ENCODE data around the gene CMTR1. TPM values are rescaled to one million over a fixed set of nuclear protein-coding genes. Genes with fewer than 3 reads are reported as not detected.

Gene CMTR1
- total and polyA plus RNA-seq, 7 experiments from 2014 or later = 21.1 to 89.4 (median 70.3) TPM

DNA sequence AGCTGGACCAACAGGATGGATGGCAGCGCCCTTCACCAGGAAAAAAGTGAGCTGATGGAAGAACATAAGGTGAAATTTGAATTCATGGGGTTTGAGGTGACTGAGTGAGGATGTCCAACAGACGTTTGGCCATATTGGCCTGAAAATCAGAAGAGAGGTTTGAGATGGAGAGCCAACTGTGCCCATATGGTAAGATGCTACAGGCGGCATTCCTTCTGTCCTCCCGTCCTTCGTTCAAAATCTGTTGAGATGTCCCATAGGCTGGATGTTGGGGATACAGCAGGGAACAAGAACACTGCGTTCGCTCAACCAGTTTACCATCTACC, 468 bp upstream of the CMTR1 start:
- Histone ChIP-seq H3K9me3 (ENCODE audit: control insufficient read depth in 2 of 3, low read length in 3 of 3) (no peaks in the 10 kb centered on the region), H3K4me3 (ENCODE audit: low read length) (peak overlapping the region; percentile 64), H3K27ac (ENCODE audit: low read depth, low read length) (peak overlapping the region; percentile 94), H3K4me1 (ENCODE audit: control insufficient read depth in 2 of 2, insufficient read depth in 2 of 2, low read length in 2 of 2) (peaks cover 12 to 25% of the 10 kb centered on the region in 2 donors), H3K36me3 (ENCODE audit: control insufficient read depth in 2 of 3, insufficient read depth in 3 of 3, low read length in 3 of 3) (peaks cover 6 to 24% (median 11%) of the 10 kb centered on the region in 3 experiments), H3K27me3 (ENCODE audit: control insufficient read depth in 2 of 2, insufficient read depth in 2 of 2, low read length in 2 of 2) (no peaks in the 10 kb centered on the region)
- no peak for DNase-seq
- Mint-ChIP-seq H3K36me3 (peaks cover 1 to 19% (median 14%) of the 10 kb centered on the region in 5 donors), H3K27ac (peak overlapping the region; percentile 92 to 97 (median 96)), H3K4me3 (peak overlapping the region; percentile 83 to 96 (median 94)), H3K27me3 (peaks cover 4 to 15% (median 9%) of the 10 kb centered on the region in 5 donors), H3K9me3 (peaks cover 0 to 16% (median 2%) of the 10 kb centered on the region in 11 donors), H3K4me1 (peaks cover 19 to 50% (median 42%) of the 10 kb centered on the region in 7 donors)
- CTCF ChIA-PET = interaction anchor here (0.7 kb wide), 1 partner anchor 21 kb away, joined by 3 read pairs; no protein-coding TSS in a partner anchor
- ATAC-seq = no peak
- intact Hi-C loops (cut with micrococcal nuclease) = loop anchor here (2.0 to 10.0 kb wide), 7 partner anchors 50 to 558 kb away; partner anchors contain the start of genes MDGA1 (in 2 of the 2), PPIL1 (in 1 of the 2), TBC1D22B (in 1 of the 2) and TMEM217 (in 1 of the 2)
- POLR2A ChIA-PET = interaction anchor here (0.6 to 2.8 kb wide), 6 partner anchors 11 to 386 kb away, joined by 3 to 21 read pairs (median 4); no protein-coding TSS in a partner anchor

DNA sequence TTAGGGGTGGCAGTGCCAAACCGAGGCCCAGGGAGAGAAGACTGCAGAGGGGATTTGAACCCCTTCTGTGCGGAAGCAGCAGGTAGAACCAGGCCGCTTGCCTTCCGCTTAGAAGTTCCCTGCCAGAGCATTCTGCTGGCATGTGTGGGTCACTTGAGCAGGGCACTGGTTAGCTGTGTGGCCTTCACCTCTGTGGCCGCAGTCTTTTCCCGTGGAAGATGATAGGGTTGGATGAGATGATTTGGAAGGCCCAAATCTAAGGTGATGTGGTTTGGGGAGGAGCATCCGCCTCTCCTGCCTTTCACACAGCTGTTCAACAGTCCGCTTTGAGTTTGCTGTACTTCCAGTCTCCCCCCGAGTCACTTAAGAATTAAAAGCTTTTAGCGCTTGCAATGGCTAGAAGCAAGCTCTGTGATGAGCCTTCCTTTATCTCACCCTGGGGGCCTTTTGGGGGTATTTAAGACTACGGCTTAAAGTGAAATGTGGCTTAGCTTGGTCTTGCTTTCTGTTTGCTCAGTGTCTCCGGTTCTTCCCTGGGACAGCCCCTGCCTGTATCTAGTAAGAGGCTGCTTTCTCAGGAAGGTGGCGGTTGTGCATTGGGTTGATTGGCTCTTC, 743 bp downstream of the CMTR1 start:
- peak overlapping the region; percentile 64 for H3K4me3 ChIP-seq (ENCODE audit: low read length)
- ChIA-PET POLR2A (interaction anchor here (1.0 to 2.8 kb wide), 7 partner anchors 9 to 385 kb away, joined by 3 to 21 read pairs (median 4); partner anchors contain the start of genes MDGA1 and RNF8), CTCF (no interaction called here)
- Mint-ChIP-seq H3K27ac (peak overlapping the region; percentile 91 to 97 (median 96)), H3K4me3 (peak overlapping the region; percentile 83 to 96 (median 94)), H3K36me3 (peaks cover 10 to 26% (median 13%) of the 10 kb centered on the region in 5 donors), H3K4me1 (peaks cover 24 to 60% (median 52%) of the 10 kb centered on the region in 7 donors), H3K27me3 (peaks cover 0 to 7% (median 4%) of the 10 kb centered on the region in 5 donors), H3K9me3 (peaks cover 0 to 9% (median 2%) of the 10 kb centered on the region in 11 donors)
- peak; percentile 8 for ATAC-seq
- peaks cover 12 to 25% of the 10 kb centered on the region in 2 donors for H3K4me1 ChIP-seq (ENCODE audit: control insufficient read depth in 2 of 2, insufficient read depth in 2 of 2, low read length in 2 of 2)
- DNase-seq = peak in 6 of 9 donors; percentile 25 to 51 (median 44)
- H3K9me3 ChIP-seq (ENCODE audit: control insufficient read depth in 2 of 3, low read length in 3 of 3) = no peaks in the 10 kb centered on the region
- intact Hi-C loops (cut with micrococcal nuclease) = loop anchor here (1.0 to 10.0 kb wide), 13 partner anchors 9 to 559 kb away; partner anchors contain the start of genes MDGA1 (in 2 of the 2), ZFAND3 (in 2 of the 2), C6orf89 (in 1 of the 2) and PPIL1 (in 1 of the 2)
- H3K27me3 ChIP-seq (ENCODE audit: control insufficient read depth in 2 of 2, insufficient read depth in 2 of 2, low read length in 2 of 2) = no peaks in the 10 kb centered on the region
- peaks cover 7 to 36% (median 11%) of the 10 kb centered on the region in 3 experiments for H3K36me3 ChIP-seq (ENCODE audit: control insufficient read depth in 2 of 3, insufficient read depth in 3 of 3, low read length in 3 of 3)
- H3K27ac ChIP-seq (ENCODE audit: low read depth, low read length) = peak overlapping the region; percentile 94

DNA sequence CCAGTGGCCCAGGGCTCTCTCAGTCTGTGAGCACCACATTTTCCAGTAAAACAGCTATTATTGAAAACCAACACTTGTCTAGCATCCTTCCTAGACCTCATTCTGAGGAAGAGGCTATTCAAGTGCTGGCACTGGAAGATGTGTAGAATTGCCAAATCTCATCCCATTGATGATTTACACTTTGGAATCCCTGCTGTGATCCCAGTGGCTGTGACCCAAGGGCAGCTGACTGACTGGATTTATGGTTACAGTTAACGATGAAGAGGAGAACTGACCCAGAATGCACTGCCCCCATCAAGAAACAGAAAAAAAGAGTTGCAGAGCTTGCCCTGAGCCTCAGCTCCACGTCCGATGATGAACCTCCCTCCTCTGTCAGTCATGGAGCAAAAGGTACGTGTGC, 2.4 kb downstream of the CMTR1 start:
- peak overlapping the region in 8 of 10 donors; percentile 27 to 96 (median 43) for H3K4me3 Mint-ChIP-seq

DNA sequence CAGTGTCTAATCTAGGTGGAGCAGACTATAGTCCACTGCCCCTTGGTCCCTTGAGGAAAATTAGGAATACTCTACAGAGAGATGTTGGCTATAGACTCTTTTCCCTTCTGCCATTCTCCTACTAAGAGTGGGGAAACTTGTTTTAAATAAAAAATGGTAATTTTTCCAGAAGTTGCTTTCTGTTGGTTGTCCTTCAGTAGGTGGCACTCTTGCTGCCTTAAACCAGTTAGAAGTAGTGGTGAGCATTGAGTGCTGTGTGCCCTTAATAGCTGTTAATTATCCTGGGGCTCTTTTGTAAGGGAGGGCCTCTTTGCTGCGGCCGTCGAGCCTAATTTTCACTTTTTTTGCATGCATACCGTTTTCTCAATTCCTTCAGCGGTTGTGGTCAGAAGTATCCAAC, 2.8 kb downstream of the CMTR1 start:
- peak overlapping the region in 4 of 9 donors; percentile 11 to 60 (median 37) for H3K27ac Mint-ChIP-seq
- intact Hi-C loops (cut with micrococcal nuclease) = loop anchor here (10.0 kb wide), 2 partner anchors 111 to 561 kb away; partner anchors contain the start of gene PPIL1 (in 1 of the 2)

More for the DNA sequence above, 2.4 kb downstream of the CMTR1 start:
- no peak overlapping the region for H3K4me3 ChIP-seq (ENCODE audit: low read length)
- H3K9me3 ChIP-seq (ENCODE audit: control insufficient read depth in 2 of 3, low read length in 3 of 3) = no peaks in the 10 kb centered on the region
- CTCF ChIA-PET = no interaction called here
- no peaks in the 10 kb centered on the region for H3K27me3 ChIP-seq (ENCODE audit: control insufficient read depth in 2 of 2, insufficient read depth in 2 of 2, low read length in 2 of 2)
- Mint-ChIP-seq H3K9me3 (peaks cover 0 to 4% (median 0%) of the 10 kb centered on the region in 11 donors), H3K36me3 (peaks cover 7 to 29% (median 18%) of the 10 kb centered on the region in 5 donors), H3K27me3 (no peaks in the 10 kb centered on the region), H3K27ac (peak overlapping the region in 3 of 9 donors; percentile 11 to 60 (median 60)), H3K4me1 (peaks cover 26 to 71% (median 65%) of the 10 kb centered on the region in 7 donors)
- H3K4me1 ChIP-seq (ENCODE audit: control insufficient read depth in 2 of 2, insufficient read depth in 2 of 2, low read length in 2 of 2) = peaks cover 12 to 25% of the 10 kb centered on the region in 2 donors
- ATAC-seq (no peak), DNase-seq (no peak)
- intact Hi-C loops (cut with micrococcal nuclease) = loop anchor here (10.0 kb wide), 2 partner anchors 111 to 561 kb away; partner anchors contain the start of gene PPIL1 (in 1 of the 2)
- POLR2A ChIA-PET = no interaction called here
- peaks cover 7 to 53% (median 14%) of the 10 kb centered on the region in 3 experiments for H3K36me3 ChIP-seq (ENCODE audit: control insufficient read depth in 2 of 3, insufficient read depth in 3 of 3, low read length in 3 of 3)
- H3K27ac ChIP-seq (ENCODE audit: low read depth, low read length) = no peak overlapping the region

DNA sequence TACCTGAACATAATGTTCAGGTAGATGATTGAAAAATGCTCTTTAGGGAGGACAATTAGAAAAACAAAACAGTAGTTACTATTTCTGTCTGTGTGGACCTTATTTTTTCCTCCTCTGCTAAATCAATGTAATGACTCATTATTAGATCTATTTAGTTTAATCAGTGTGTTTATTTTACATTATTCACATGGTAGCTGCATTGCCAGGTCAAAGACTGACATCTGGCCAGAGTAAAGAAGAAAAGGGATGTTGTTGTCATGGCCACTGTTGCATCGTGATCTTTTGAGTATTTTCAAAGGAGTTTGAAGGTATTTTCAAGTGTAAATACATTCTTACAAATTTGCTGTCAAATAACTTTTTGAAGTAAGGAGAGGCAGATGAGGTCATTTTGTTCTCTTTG, 5.9 kb downstream of the CMTR1 start:
- peaks cover 9 to 32% (median 23%) of the 10 kb centered on the region in 5 donors for H3K36me3 Mint-ChIP-seq
- no peak overlapping the region for H3K4me3 Mint-ChIP-seq
- H3K4me1 Mint-ChIP-seq = peaks cover 23 to 77% (median 68%) of the 10 kb centered on the region in 7 donors
- Histone ChIP-seq H3K27ac (ENCODE audit: low read depth, low read length) (no peak overlapping the region), H3K4me1 (ENCODE audit: control insufficient read depth in 2 of 2, insufficient read depth in 2 of 2, low read length in 2 of 2) (peaks cover 26 to 28% of the 10 kb centered on the region in 2 donors), H3K36me3 (ENCODE audit: control insufficient read depth in 2 of 3, insufficient read depth in 3 of 3, low read length in 3 of 3) (peaks cover 9 to 51% (median 17%) of the 10 kb centered on the region in 3 experiments), H3K4me3 (ENCODE audit: low read length) (no peak overlapping the region), H3K9me3 (ENCODE audit: control insufficient read depth in 2 of 3, low read length in 3 of 3) (no peaks in the 10 kb centered on the region), H3K27me3 (ENCODE audit: control insufficient read depth in 2 of 2, insufficient read depth in 2 of 2, low read length in 2 of 2) (no peaks in the 10 kb centered on the region)
- peak overlapping the region in 3 of 9 donors; percentile 4 to 66 (median 63) for H3K27ac Mint-ChIP-seq
- intact Hi-C loops (cut with micrococcal nuclease) = loop anchor here (10.0 kb wide), 2 partner anchors 114 to 564 kb away; partner anchors contain the start of gene PPIL1 (in 1 of the 2)
- DNase-seq (no peak), ATAC-seq (no peak)
- ChIA-PET POLR2A (interaction anchor here (0.7 kb wide), 2 partner anchors 29 to 79 kb away, joined by 3 to 5 read pairs; no protein-coding TSS in a partner anchor), CTCF (interaction anchor here (0.7 kb wide), 1 partner anchor 76 kb away, joined by 4 read pairs; no protein-coding TSS in a partner anchor)
- no peaks in the 10 kb centered on the region for H3K9me3 Mint-ChIP-seq
- no peaks in the 10 kb centered on the region for H3K27me3 Mint-ChIP-seq

More for the DNA sequence above, 2.8 kb downstream of the CMTR1 start:
- H3K36me3 ChIP-seq (ENCODE audit: control insufficient read depth in 2 of 3, insufficient read depth in 3 of 3, low read length in 3 of 3) = peaks cover 7 to 54% (median 14%) of the 10 kb centered on the region in 3 experiments
- peaks cover 14 to 25% of the 10 kb centered on the region in 2 donors for H3K4me1 ChIP-seq (ENCODE audit: control insufficient read depth in 2 of 2, insufficient read depth in 2 of 2, low read length in 2 of 2)
- H3K4me3 Mint-ChIP-seq = peak overlapping the region in 8 of 10 donors; percentile 27 to 96 (median 43)
- ChIA-PET POLR2A (no interaction called here), CTCF (no interaction called here)
- no peaks in the 10 kb centered on the region for H3K27me3 ChIP-seq (ENCODE audit: control insufficient read depth in 2 of 2, insufficient read depth in 2 of 2, low read length in 2 of 2)
- H3K27ac ChIP-seq (ENCODE audit: low read depth, low read length) = no peak overlapping the region
- no peak overlapping the region for H3K4me3 ChIP-seq (ENCODE audit: low read length)
- H3K27me3 Mint-ChIP-seq = no peaks in the 10 kb centered on the region
- DNase-seq (no peak), ATAC-seq (no peak)
- H3K9me3 ChIP-seq (ENCODE audit: control insufficient read depth in 2 of 3, low read length in 3 of 3) = no peaks in the 10 kb centered on the region
- H3K4me1 Mint-ChIP-seq = peaks cover 26 to 72% (median 67%) of the 10 kb centered on the region in 7 donors
- H3K36me3 Mint-ChIP-seq = peaks cover 7 to 29% (median 18%) of the 10 kb centered on the region in 5 donors
- peaks cover 0 to 4% (median 0%) of the 10 kb centered on the region in 11 donors for H3K9me3 Mint-ChIP-seq

DNA sequence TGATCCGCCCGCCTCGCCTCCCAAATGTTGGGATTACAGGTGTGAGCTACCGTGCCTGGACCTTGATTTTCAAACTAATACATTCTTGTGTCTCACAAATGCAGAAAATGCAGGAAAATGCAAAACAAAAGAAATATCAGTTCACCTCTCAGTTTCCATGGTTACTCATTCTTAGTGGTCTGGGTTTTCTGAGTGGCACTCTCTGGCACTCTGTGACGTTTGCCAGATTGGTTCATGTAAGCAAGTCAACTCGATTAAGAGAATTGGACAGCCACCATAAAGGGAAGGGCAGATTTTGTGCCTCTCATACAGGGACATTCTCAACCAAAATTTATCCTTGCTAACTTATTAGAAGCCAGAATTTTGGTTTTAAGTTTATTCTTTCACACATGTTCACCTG, 8.6 kb downstream of the CMTR1 start:
- no peak overlapping the region for H3K4me3 ChIP-seq (ENCODE audit: low read length)
- DNase-seq (no peak), ATAC-seq (no peak)
- Mint-ChIP-seq H3K36me3 (peaks cover 15 to 48% (median 39%) of the 10 kb centered on the region in 5 donors), H3K27me3 (no peaks in the 10 kb centered on the region), H3K27ac (peak overlapping the region in 8 of 9 donors; percentile 56 to 92 (median 89)), H3K4me3 (peak overlapping the region in 6 of 10 donors; percentile 39 to 79 (median 62)), H3K4me1 (peaks cover 15 to 57% (median 43%) of the 10 kb centered on the region in 7 donors), H3K9me3 (no peaks in the 10 kb centered on the region)
- H3K4me1 ChIP-seq (ENCODE audit: control insufficient read depth in 2 of 2, insufficient read depth in 2 of 2, low read length in 2 of 2) = peaks cover 6 to 21% of the 10 kb centered on the region in 2 donors
- H3K9me3 ChIP-seq (ENCODE audit: control insufficient read depth in 2 of 3, low read length in 3 of 3) = no peaks in the 10 kb centered on the region
- intact Hi-C loops (cut with micrococcal nuclease) = loop anchor here in 1 of 2 donors (1.0 to 2.0 kb wide), 2 partner anchors 8 to 61 kb away; partner anchors contain the start of gene CMTR1
- no peaks in the 10 kb centered on the region for H3K27me3 ChIP-seq (ENCODE audit: control insufficient read depth in 2 of 2, insufficient read depth in 2 of 2, low read length in 2 of 2)
- peak overlapping the region; percentile 59 for H3K27ac ChIP-seq (ENCODE audit: low read depth, low read length)
- H3K36me3 ChIP-seq (ENCODE audit: control insufficient read depth in 2 of 3, insufficient read depth in 3 of 3, low read length in 3 of 3) = peaks cover 15 to 64% (median 23%) of the 10 kb centered on the region in 3 experiments
- CTCF ChIA-PET = no interaction called here
- POLR2A ChIA-PET = interaction anchor here (0.5 to 4.1 kb wide), 2 partner anchors 8 to 1577 kb away, joined by 3 to 21 read pairs; partner anchors contain the start of gene CMTR1
